Measurements from ENCODE around the gene TSHZ2. TPM values are rescaled to one million over a fixed set of nuclear protein-coding genes. Genes with fewer than 3 reads are reported as not detected.

Gene TSHZ2
- 1.2 TPM for polyA plus RNA-seq (2013, experiment 1 of 2)
- 3.5 TPM for polyA plus RNA-seq (2013, experiment 2 of 2)

GRCh38 chr20:52972190-52972937 is at the start of gene TSHZ2:
Gene TSHZ2 (plus strand): TSS chr20:52972358. CDS start chr20:52973294, 936 bp downstream.
- Histone ChIP-seq H3K9ac (ENCODE audit: low read depth, low read length) (peak within 1 kb of the TSS; percentile 55), H3K27ac (ENCODE audit: low read depth, low read length) (no peak within 1 kb of the TSS), H3K4me3 (ENCODE audit: low read length) (peak within 1 kb of the TSS; percentile 90), H3K4me1 (ENCODE audit: insufficient read depth, low read length) (peaks cover 1% of the 10 kb centered on the region; the same call in 1 of the 2 replicates), H3K36me3 (ENCODE audit: insufficient read depth, low read length) (no peaks in the 10 kb centered on the region), H3K27me3 (ENCODE audit: insufficient read depth, low read length) (peaks cover 33% of the 10 kb centered on the region), H3K9me3 (ENCODE audit: insufficient read depth, low read depth, low read length) (no peaks in the 10 kb centered on the region)
- WGBS: under 1% methylated on average over 26 of the region's 41 CpGs

GRCh38 chr20:52922436-52922835 is 49.7 kb upstream of the TSHZ2 start:
- peaks cover 18% of the 10 kb centered on the region for H3K4me1 ChIP-seq (ENCODE audit: insufficient read depth, low read length)
- no peak overlapping the region for H3K9ac ChIP-seq (ENCODE audit: low read depth, low read length)
- no peak overlapping the region for H3K27ac ChIP-seq (ENCODE audit: low read depth, low read length)
- H3K4me3 ChIP-seq (ENCODE audit: low read length): no peak overlapping the region
- no peaks in the 10 kb centered on the region for H3K36me3 ChIP-seq (ENCODE audit: insufficient read depth, low read length)
- WGBS: 90% methylated on average over 2 of the region's 2 CpGs
- no peaks in the 10 kb centered on the region for H3K9me3 ChIP-seq (ENCODE audit: insufficient read depth, low read depth, low read length)
- H3K27me3 ChIP-seq (ENCODE audit: insufficient read depth, low read length): no peaks in the 10 kb centered on the region

GRCh38 chr20:52923123-52923937 is 48.8 kb upstream of the TSHZ2 start:
- 71% methylated on average over 8 of the region's 8 CpGs for WGBS
- no peak overlapping the region for H3K27ac ChIP-seq (ENCODE audit: low read depth, low read length)

GRCh38 chr20:52924411-52925271 is 47.5 kb upstream of the TSHZ2 start:
- Histone ChIP-seq H3K27me3 (ENCODE audit: insufficient read depth, low read length) (no peaks in the 10 kb centered on the region), H3K27ac (ENCODE audit: low read depth, low read length) (no peak overlapping the region), H3K4me1 (ENCODE audit: insufficient read depth, low read length) (peaks cover 18% of the 10 kb centered on the region), H3K9me3 (ENCODE audit: insufficient read depth, low read depth, low read length) (no peaks in the 10 kb centered on the region), H3K9ac (ENCODE audit: low read depth, low read length) (no peak overlapping the region), H3K36me3 (ENCODE audit: insufficient read depth, low read length) (no peaks in the 10 kb centered on the region), H3K4me3 (ENCODE audit: low read length) (no peak overlapping the region)
- WGBS: 89% methylated on average over 9 of the region's 9 CpGs

More at GRCh38 chr20:52923123-52923937, 48.8 kb upstream of the TSHZ2 start:
- H3K36me3 ChIP-seq (ENCODE audit: insufficient read depth, low read length): no peaks in the 10 kb centered on the region
- H3K9me3 ChIP-seq (ENCODE audit: insufficient read depth, low read depth, low read length): no peaks in the 10 kb centered on the region
- H3K4me1 ChIP-seq (ENCODE audit: insufficient read depth, low read length): peaks cover 18% of the 10 kb centered on the region
- H3K27me3 ChIP-seq (ENCODE audit: insufficient read depth, low read length): no peaks in the 10 kb centered on the region
- H3K4me3 ChIP-seq (ENCODE audit: low read length): no peak overlapping the region
- H3K9ac ChIP-seq (ENCODE audit: low read depth, low read length): no peak overlapping the region

GRCh38 chr20:52926505-52926904 is 45.7 kb upstream of the TSHZ2 start:
- Histone ChIP-seq H3K9ac (ENCODE audit: low read depth, low read length) (no peak overlapping the region), H3K4me3 (ENCODE audit: low read length) (no peak overlapping the region), H3K27me3 (ENCODE audit: insufficient read depth, low read length) (no peaks in the 10 kb centered on the region), H3K36me3 (ENCODE audit: insufficient read depth, low read length) (no peaks in the 10 kb centered on the region), H3K4me1 (ENCODE audit: insufficient read depth, low read length) (peaks cover 18% of the 10 kb centered on the region), H3K27ac (ENCODE audit: low read depth, low read length) (no peak overlapping the region), H3K9me3 (ENCODE audit: insufficient read depth, low read depth, low read length) (no peaks in the 10 kb centered on the region)
- 100% methylated on average over 1 of the region's 1 CpG for WGBS

GRCh38 chr20:52933867-52934266 is 38.3 kb upstream of the TSHZ2 start:
- Histone ChIP-seq H3K27ac (ENCODE audit: low read depth, low read length) (no peak overlapping the region), H3K4me1 (ENCODE audit: insufficient read depth, low read length) (no peaks in the 10 kb centered on the region), H3K4me3 (ENCODE audit: low read length) (no peak overlapping the region), H3K9ac (ENCODE audit: low read depth, low read length) (no peak overlapping the region), H3K36me3 (ENCODE audit: insufficient read depth, low read length) (no peaks in the 10 kb centered on the region), H3K9me3 (ENCODE audit: insufficient read depth, low read depth, low read length) (0 out of 2 replicates have a peak, but pooled peaks cover 4% of the 10 kb centered on the region), H3K27me3 (ENCODE audit: insufficient read depth, low read length) (no peaks in the 10 kb centered on the region)
- WGBS: 81% methylated on average over 1 of the region's 1 CpG

- no peaks in the 10 kb centered on the region for H3K4me1 ChIP-seq (ENCODE audit: insufficient read depth, low read length)
- H3K27ac ChIP-seq (ENCODE audit: low read depth, low read length): no peak overlapping the region
- WGBS: 94% methylated on average over 15 of the region's 16 CpGs
- H3K9ac ChIP-seq (ENCODE audit: low read depth, low read length): no peak overlapping the region
- 0 out of 2 replicates have a peak, but pooled peaks cover 4% of the 10 kb centered on the region for H3K9me3 ChIP-seq (ENCODE audit: insufficient read depth, low read depth, low read length)
- no peaks in the 10 kb centered on the region for H3K27me3 ChIP-seq (ENCODE audit: insufficient read depth, low read length)
- H3K36me3 ChIP-seq (ENCODE audit: insufficient read depth, low read length): no peaks in the 10 kb centered on the region
- H3K4me3 ChIP-seq (ENCODE audit: low read length): no peak overlapping the region
Observed at GRCh38 chr20:52936351-52937340, 35.5 kb upstream of the TSHZ2 start.

GRCh38 chr20:52937591-52938100 is 34.5 kb upstream of the TSHZ2 start:
- no peak overlapping the region for H3K9ac ChIP-seq (ENCODE audit: low read depth, low read length)
- H3K9me3 ChIP-seq (ENCODE audit: insufficient read depth, low read depth, low read length): 0 out of 2 replicates have a peak, but pooled peaks cover 4% of the 10 kb centered on the region
- H3K4me1 ChIP-seq (ENCODE audit: insufficient read depth, low read length): no peaks in the 10 kb centered on the region
- no peaks in the 10 kb centered on the region for H3K36me3 ChIP-seq (ENCODE audit: insufficient read depth, low read length)
- H3K4me3 ChIP-seq (ENCODE audit: low read length): no peak overlapping the region
- no peak overlapping the region for H3K27ac ChIP-seq (ENCODE audit: low read depth, low read length)
- no peaks in the 10 kb centered on the region for H3K27me3 ChIP-seq (ENCODE audit: insufficient read depth, low read length)
- WGBS: 86% methylated on average over 6 of the region's 6 CpGs

GRCh38 chr20:52939141-52939540 is 33.0 kb upstream of the TSHZ2 start:
- no peak overlapping the region for H3K27ac ChIP-seq (ENCODE audit: low read depth, low read length)
- no peak overlapping the region for H3K9ac ChIP-seq (ENCODE audit: low read depth, low read length)
- no peaks in the 10 kb centered on the region for H3K4me1 ChIP-seq (ENCODE audit: insufficient read depth, low read length)
- H3K9me3 ChIP-seq (ENCODE audit: insufficient read depth, low read depth, low read length): 0 out of 2 replicates have a peak, but pooled peaks cover 4% of the 10 kb centered on the region
- 91% methylated on average over 4 of the region's 4 CpGs for WGBS
- no peak overlapping the region for H3K4me3 ChIP-seq (ENCODE audit: low read length)
- H3K27me3 ChIP-seq (ENCODE audit: insufficient read depth, low read length): no peaks in the 10 kb centered on the region
- H3K36me3 ChIP-seq (ENCODE audit: insufficient read depth, low read length): no peaks in the 10 kb centered on the region

GRCh38 chr20:52941808-52942207 is 30.4 kb upstream of the TSHZ2 start:
- 0 out of 2 replicates have a peak, but pooled peaks cover 1% of the 10 kb centered on the region for H3K9me3 ChIP-seq (ENCODE audit: insufficient read depth, low read depth, low read length)
- no peaks in the 10 kb centered on the region for H3K36me3 ChIP-seq (ENCODE audit: insufficient read depth, low read length)
- H3K9ac ChIP-seq (ENCODE audit: low read depth, low read length): no peak overlapping the region
- no peaks in the 10 kb centered on the region for H3K4me1 ChIP-seq (ENCODE audit: insufficient read depth, low read length)
- 89% methylated on average over 3 of the region's 3 CpGs for WGBS
- no peak overlapping the region for H3K4me3 ChIP-seq (ENCODE audit: low read length)
- no peaks in the 10 kb centered on the region for H3K27me3 ChIP-seq (ENCODE audit: insufficient read depth, low read length)
- no peak overlapping the region for H3K27ac ChIP-seq (ENCODE audit: low read depth, low read length)
